Astrocyte (in vitro differentiated cells and primary cell): ENCODE measurements around the gene GALM.

Experiments used
- EZH2 ChIP-seq: IDR thresholded peaks from 2 replicates; pipeline ENCODE4 v1.6.1; 2012; ENCODE audit warnings: mild to moderate bottlenecking, low read length, inconsistent platforms; ENCODE audit not compliant: insufficient read depth
- TF ChIP-seq, protein P1 (sequence below): IDR thresholded peaks from 2 replicates; pipeline ENCODE4 v1.5.1; 2011; ENCODE audit warnings: low read depth, mild to moderate bottlenecking, inconsistent platforms, low read length, moderate library complexity; ENCODE audit not compliant: insufficient read depth

- TF ChIP-seq, protein P1, sequence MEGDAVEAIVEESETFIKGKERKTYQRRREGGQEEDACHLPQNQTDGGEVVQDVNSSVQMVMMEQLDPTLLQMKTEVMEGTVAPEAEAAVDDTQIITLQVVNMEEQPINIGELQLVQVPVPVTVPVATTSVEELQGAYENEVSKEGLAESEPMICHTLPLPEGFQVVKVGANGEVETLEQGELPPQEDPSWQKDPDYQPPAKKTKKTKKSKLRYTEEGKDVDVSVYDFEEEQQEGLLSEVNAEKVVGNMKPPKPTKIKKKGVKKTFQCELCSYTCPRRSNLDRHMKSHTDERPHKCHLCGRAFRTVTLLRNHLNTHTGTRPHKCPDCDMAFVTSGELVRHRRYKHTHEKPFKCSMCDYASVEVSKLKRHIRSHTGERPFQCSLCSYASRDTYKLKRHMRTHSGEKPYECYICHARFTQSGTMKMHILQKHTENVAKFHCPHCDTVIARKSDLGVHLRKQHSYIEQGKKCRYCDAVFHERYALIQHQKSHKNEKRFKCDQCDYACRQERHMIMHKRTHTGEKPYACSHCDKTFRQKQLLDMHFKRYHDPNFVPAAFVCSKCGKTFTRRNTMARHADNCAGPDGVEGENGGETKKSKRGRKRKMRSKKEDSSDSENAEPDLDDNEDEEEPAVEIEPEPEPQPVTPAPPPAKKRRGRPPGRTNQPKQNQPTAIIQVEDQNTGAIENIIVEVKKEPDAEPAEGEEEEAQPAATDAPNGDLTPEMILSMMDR: no peak
- no peak for TF ChIP-seq EZH2
Observed at GRCh38 chr2:38697116-38697840, 31.4 kb downstream of the GALM start.
